GM21786 (cell line): ENCODE measurements around the gene KCNJ5.

Source experiments
- ATAC-seq: cut with Tn5 transposase; IDR thresholded peaks from one replicate; pipeline ENCODE4 v1.9.1; 2021; ENCODE audit not compliant: unreplicated experiment

The KCNJ5 gene

GRCh38 chr11:128871168-128871610, 20.0 kb upstream of the KCNJ5 start:
- no peak for ATAC-seq

GRCh38 chr11:128872094-128872493, 19.1 kb upstream of the KCNJ5 start:
- ATAC-seq, result no peak

GRCh38 chr11:128872594-128872993, 18.6 kb upstream of the KCNJ5 start:
- ATAC-seq, result no peak

- no peak for ATAC-seq
Observed at GRCh38 chr11:128874427-128874826, 16.7 kb upstream of the KCNJ5 start.

GRCh38 chr11:128876133-128876650, 15.0 kb upstream of the KCNJ5 start:
- ATAC-seq, result no peak

GRCh38 chr11:128877726-128878125, 13.4 kb upstream of the KCNJ5 start:
- no peak for ATAC-seq

GRCh38 chr11:128878455-128878854, 12.7 kb upstream of the KCNJ5 start:
- ATAC-seq, result no peak

GRCh38 chr11:128879817-128880216, 11.3 kb upstream of the KCNJ5 start:
- ATAC-seq, result no peak

GRCh38 chr11:128881221-128881620, 9.9 kb upstream of the KCNJ5 start:
- ATAC-seq, result no peak

- no peak for ATAC-seq
Observed at GRCh38 chr11:128882451-128882850, 8.7 kb upstream of the KCNJ5 start.

- ATAC-seq, result no peak
Observed at GRCh38 chr11:128884054-128884453, 7.1 kb upstream of the KCNJ5 start.

GRCh38 chr11:128884703-128885338, 6.3 kb upstream of the KCNJ5 start:
- ATAC-seq, result peak; percentile 85

- ATAC-seq, result peak; percentile 45
Observed at GRCh38 chr11:128886406-128887124, 4.6 kb upstream of the KCNJ5 start.

GRCh38 chr11:128888034-128888985, 2.8 kb upstream of the KCNJ5 start:
- ATAC-seq, result no peak

GRCh38 chr11:128889657-128890213, 1.4 kb upstream of the KCNJ5 start:
- no peak for ATAC-seq

- ATAC-seq, result no peak
Observed at GRCh38 chr11:128890216-128890542, 977 bp upstream of the KCNJ5 start.

- no peak for ATAC-seq
Observed at GRCh38 chr11:128891913-128892398, 800 bp downstream of the KCNJ5 start.

- no peak for ATAC-seq
Observed at GRCh38 chr11:128892866-128893565, 1.9 kb downstream of the KCNJ5 start.

- ATAC-seq, result peak; percentile 67
Observed at GRCh38 chr11:128893578-128894285, 2.6 kb downstream of the KCNJ5 start.

- ATAC-seq, result no peak
Observed at GRCh38 chr11:128894286-128894681, 3.1 kb downstream of the KCNJ5 start.
